A549 (cell line): Measurements from ENCODE around the gene CLN6.

Experiments
- JUN ChIP-seq, 2 experiments: fragments of >200 bp; sonication (Bioruptor Twin); formaldehyde crosslinking; IDR thresholded peaks; 2 replicates in 1 of 2; 3 replicates in 1 of 2; pipeline ENCODE4 v1.6.1; 2016 to 2017
- KDM1A ChIP-seq: fragments of 200-600 bp; sonication (generic); IDR thresholded peaks from 2 replicates; pipeline ENCODE4 v1.6.1; 2016; ENCODE audit warnings: low read depth, mild to moderate bottlenecking
- MAZ ChIP-seq: fragments of 150-350 bp; IDR thresholded peaks from 2 replicates; pipeline ENCODE4 v1.6.1; 2014; ENCODE audit warnings: antibody characterized with exemption, low read depth, low read length, borderline replicate concordance
- RAD21 ChIP-seq, 2 experiments: fragments of >200 bp in 1 of 2; sonication (Bioruptor Twin) in 1 of 2; formaldehyde crosslinking in 1 of 2; IDR thresholded peaks in 1 of 2; conservative IDR thresholded peaks in 1 of 2; 2 replicates in 1 of 2; 3 replicates in 1 of 2; pipeline ENCODE4 v1.6.1; 2012 to 2018; ENCODE audit warnings: inconsistent platforms in 1 of 2
- RCOR1 ChIP-seq: fragments of 150-350 bp; IDR thresholded peaks from 2 replicates; pipeline ENCODE4 v1.6.1; 2014; ENCODE audit warnings: antibody characterized with exemption, low read length, low read depth
- ZFP36 ChIP-seq: fragments of 450-650 bp; IDR thresholded peaks from 2 replicates; pipeline ENCODE4 v1.6.1; 2014; ENCODE audit warnings: borderline replicate concordance; ENCODE audit not compliant: partially characterized antibody
- TF ChIP-seq, protein P1 (sequence below): fragments of 250-450 bp; sonication (Bioruptor Pico); IDR thresholded peaks from 2 replicates; pipeline ENCODE4 v1.5.0; 2021; ENCODE audit warnings: mild to moderate bottlenecking, moderate library complexity, borderline replicate concordance

DNA sequence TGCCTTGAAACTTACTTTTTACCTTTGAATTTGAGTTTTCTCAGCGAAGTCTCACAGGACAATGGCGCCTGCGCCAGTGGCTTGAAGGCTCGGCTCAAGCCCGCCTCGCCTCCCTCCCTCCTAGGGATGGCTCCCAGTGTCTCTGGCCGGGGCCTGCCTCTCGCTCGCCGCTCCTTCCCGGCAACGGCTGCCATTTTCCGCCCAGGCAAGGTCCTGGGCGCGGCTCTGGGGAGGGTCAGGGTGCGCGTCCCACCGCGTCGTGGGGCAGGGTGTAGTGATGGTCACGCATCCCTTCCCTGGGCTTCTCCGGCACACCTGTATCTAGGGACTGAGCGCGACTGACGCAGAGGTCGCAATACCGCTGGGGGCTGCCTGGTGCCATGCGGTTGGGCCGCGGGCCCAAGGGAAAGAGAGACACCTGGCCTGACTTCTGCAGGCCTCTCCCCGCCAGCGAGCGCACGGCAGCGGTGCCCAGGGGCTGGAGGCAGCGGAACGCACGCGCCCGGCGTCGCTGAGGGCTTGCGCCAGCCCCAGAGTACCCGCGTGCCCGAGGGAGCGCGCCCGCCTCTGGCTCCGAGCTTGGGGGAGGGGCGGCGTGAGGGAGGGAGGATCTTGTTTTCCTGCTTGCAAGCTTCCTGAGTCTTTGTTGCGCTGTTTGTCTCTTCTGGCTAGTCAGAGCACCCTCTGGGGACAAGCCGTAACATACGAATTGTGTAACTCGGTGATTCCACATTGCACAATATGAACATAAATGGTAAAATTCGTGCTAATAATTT is 27.3 kb upstream of the CLN6 start:
- no peak; a peak in 1 of 5 replicates for TF ChIP-seq JUN (IDR thresholded peaks at IDR 0.05)
- no peak for TF ChIP-seq RCOR1
- TF ChIP-seq, protein P1, sequence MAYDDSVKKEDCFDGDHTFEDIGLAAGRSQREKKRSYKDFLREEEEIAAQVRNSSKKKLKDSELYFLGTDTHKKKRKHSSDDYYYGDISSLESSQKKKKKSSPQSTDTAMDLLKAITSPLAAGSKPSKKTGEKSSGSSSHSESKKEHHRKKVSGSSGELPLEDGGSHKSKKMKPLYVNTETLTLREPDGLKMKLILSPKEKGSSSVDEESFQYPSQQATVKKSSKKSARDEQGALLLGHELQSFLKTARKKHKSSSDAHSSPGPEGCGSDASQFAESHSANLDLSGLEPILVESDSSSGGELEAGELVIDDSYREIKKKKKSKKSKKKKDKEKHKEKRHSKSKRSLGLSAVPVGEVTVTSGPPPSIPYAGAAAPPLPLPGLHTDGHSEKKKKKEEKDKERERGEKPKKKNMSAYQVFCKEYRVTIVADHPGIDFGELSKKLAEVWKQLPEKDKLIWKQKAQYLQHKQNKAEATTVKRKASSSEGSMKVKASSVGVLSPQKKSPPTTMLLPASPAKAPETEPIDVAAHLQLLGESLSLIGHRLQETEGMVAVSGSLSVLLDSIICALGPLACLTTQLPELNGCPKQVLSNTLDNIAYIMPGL, result no peak
- TF ChIP-seq KDM1A, result no peak
- no peak for TF ChIP-seq MAZ
- TF ChIP-seq ZFP36, result no peak
- TF ChIP-seq RAD21 (conservative IDR thresholded peaks at IDR 0.05 in 1 of 2, IDR thresholded peaks at IDR 0.05 in 1 of 2), result 0 out of 5 replicates have a peak, but pooled peaks of 1 of the 2 experiments have one; percentile 20
